ENCODE results near the gene HARBI1.

DNA sequence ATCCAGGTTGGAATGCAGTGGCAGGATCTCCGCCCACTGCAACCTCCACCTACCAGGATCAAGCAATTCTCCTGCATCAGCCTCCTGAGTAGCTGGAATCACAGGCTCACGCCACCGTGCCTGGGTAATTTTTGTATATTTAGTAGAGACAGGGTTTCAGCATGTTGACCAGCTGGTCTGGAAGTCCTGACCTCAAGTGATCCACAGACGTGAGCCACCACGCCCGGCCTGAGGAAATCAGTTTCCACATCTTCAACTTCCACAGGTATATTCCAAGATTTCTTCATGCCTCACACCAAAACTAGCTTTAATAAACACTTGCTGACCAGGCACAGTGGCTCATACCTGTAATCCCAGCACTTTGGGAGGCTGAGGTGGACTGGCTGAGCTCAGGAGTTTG is 7.6 kb downstream of the HARBI1 start:
- TF ChIP-seq, protein P1, sequence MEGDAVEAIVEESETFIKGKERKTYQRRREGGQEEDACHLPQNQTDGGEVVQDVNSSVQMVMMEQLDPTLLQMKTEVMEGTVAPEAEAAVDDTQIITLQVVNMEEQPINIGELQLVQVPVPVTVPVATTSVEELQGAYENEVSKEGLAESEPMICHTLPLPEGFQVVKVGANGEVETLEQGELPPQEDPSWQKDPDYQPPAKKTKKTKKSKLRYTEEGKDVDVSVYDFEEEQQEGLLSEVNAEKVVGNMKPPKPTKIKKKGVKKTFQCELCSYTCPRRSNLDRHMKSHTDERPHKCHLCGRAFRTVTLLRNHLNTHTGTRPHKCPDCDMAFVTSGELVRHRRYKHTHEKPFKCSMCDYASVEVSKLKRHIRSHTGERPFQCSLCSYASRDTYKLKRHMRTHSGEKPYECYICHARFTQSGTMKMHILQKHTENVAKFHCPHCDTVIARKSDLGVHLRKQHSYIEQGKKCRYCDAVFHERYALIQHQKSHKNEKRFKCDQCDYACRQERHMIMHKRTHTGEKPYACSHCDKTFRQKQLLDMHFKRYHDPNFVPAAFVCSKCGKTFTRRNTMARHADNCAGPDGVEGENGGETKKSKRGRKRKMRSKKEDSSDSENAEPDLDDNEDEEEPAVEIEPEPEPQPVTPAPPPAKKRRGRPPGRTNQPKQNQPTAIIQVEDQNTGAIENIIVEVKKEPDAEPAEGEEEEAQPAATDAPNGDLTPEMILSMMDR (conservative IDR thresholded peaks at IDR 0.05; ENCODE audit: low read depth, low read length): no peak
- TF ChIP-seq POLR2A (IDR thresholded peaks at IDR 0.05; ENCODE audit: low read depth, low read length) (no peak), RCOR1 (IDR thresholded peaks at IDR 0.05; ENCODE audit: insufficient replicate concordance, low read length) (no peak), FOS (IDR thresholded peaks at IDR 0.05; ENCODE audit: low read depth, low read length) (no peak), MXI1 (IDR thresholded peaks at IDR 0.05; ENCODE audit: borderline replicate concordance, low read depth, low read length) (no peak), CEBPB (IDR thresholded peaks at IDR 0.05; ENCODE audit: low read depth, low read length) (no peak), MAFK (IDR thresholded peaks at IDR 0.05; ENCODE audit: low read depth, low read length) (no peak), CHD1 (IDR thresholded peaks at IDR 0.05; ENCODE audit: low read depth, low read length) (no peak), SMC3 (IDR thresholded peaks at IDR 0.05; ENCODE audit: low read depth, low read length) (no peak)

Data from IMR-90 (cell line).